HEK293 (cell line): ENCODE data around the gene EFCAB12.

Experiments
- CTCF ChIP-seq: fragments of 450-650 bp; formaldehyde crosslinking; IDR thresholded peaks from 2 replicates; pipeline ENCODE4 v1.5.1; 2016; ENCODE audit warnings: missing biosample characterization, missing genetic modification characterization
- PATZ1 ChIP-seq: fragments of 450-650 bp; formaldehyde crosslinking; IDR thresholded peaks from 2 replicates; pipeline ENCODE4 v1.5.1; 2016; ENCODE audit warnings: missing biosample characterization, missing genetic modification characterization
- YY1 ChIP-seq: fragments of 450-650 bp; formaldehyde crosslinking; IDR thresholded peaks from 2 replicates; pipeline ENCODE4 v1.5.1; 2018; ENCODE audit warnings: missing biosample characterization, missing genetic modification characterization
- ZNF335 ChIP-seq: fragments of 450-650 bp; formaldehyde crosslinking; conservative IDR thresholded peaks from 2 replicates; pipeline ENCODE4 v1.5.1; 2016; ENCODE audit warnings: missing biosample characterization, missing genetic modification characterization
- ZNF449 ChIP-seq: fragments of 450-650 bp; formaldehyde crosslinking; IDR thresholded peaks from 2 replicates; pipeline ENCODE4 v1.5.1; 2017; ENCODE audit warnings: missing biosample characterization, mild to moderate bottlenecking, missing genetic modification characterization, moderate library complexity
- TF ChIP-seq, protein P1 (sequence below): fragments of 450-650 bp; formaldehyde crosslinking; IDR thresholded peaks from 2 replicates; pipeline ENCODE4 v1.5.1; 2016; ENCODE audit warnings: missing biosample characterization, missing genetic modification characterization

DNA sequence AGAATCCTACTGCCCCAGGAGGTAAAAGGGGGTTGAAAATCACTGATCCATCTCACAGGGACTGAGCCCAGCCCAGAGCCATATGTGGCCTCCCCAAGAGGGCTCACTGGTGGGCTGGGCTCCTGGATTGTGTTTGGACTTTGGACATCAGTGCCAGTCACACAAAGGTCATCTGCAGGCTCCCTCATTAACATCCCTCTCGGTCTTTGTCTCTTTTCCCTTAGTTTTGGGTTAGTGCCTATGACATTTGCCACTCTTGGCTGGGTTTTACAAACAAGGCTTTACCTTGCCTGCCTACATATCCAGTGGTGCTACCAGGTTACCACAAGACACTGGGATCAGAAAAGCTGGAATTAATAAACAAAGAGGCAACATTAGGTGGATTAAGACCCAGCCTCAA, 39.5 kb upstream of the EFCAB12 start:
- TF ChIP-seq CTCF (tag by site-specific recombination) (no peak), PATZ1 (no peak), YY1 (no peak), ZNF335 (no peak), ZNF449 (no peak)
- TF ChIP-seq, protein P1, sequence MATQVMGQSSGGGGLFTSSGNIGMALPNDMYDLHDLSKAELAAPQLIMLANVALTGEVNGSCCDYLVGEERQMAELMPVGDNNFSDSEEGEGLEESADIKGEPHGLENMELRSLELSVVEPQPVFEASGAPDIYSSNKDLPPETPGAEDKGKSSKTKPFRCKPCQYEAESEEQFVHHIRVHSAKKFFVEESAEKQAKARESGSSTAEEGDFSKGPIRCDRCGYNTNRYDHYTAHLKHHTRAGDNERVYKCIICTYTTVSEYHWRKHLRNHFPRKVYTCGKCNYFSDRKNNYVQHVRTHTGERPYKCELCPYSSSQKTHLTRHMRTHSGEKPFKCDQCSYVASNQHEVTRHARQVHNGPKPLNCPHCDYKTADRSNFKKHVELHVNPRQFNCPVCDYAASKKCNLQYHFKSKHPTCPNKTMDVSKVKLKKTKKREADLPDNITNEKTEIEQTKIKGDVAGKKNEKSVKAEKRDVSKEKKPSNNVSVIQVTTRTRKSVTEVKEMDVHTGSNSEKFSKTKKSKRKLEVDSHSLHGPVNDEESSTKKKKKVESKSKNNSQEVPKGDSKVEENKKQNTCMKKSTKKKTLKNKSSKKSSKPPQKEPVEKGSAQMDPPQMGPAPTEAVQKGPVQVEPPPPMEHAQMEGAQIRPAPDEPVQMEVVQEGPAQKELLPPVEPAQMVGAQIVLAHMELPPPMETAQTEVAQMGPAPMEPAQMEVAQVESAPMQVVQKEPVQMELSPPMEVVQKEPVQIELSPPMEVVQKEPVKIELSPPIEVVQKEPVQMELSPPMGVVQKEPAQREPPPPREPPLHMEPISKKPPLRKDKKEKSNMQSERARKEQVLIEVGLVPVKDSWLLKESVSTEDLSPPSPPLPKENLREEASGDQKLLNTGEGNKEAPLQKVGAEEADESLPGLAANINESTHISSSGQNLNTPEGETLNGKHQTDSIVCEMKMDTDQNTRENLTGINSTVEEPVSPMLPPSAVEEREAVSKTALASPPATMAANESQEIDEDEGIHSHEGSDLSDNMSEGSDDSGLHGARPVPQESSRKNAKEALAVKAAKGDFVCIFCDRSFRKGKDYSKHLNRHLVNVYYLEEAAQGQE, result no peak
